SK-N-MC (cell line): ENCODE results near the gene RECK.

Experiments
- EZH2 ChIP-seq: fragments of 200-600 bp; sonication (generic); IDR thresholded peaks from one replicate; pipeline ENCODE4 v1.6.1; 2017; ENCODE audit warnings: antibody characterized with exemption
- POLR2AphosphoS5 ChIP-seq: IDR thresholded peaks from 2 replicates; pipeline ENCODE4 v1.6.1; 2012; ENCODE audit warnings: mild to moderate bottlenecking, low read depth, low read length, borderline replicate concordance

DNA sequence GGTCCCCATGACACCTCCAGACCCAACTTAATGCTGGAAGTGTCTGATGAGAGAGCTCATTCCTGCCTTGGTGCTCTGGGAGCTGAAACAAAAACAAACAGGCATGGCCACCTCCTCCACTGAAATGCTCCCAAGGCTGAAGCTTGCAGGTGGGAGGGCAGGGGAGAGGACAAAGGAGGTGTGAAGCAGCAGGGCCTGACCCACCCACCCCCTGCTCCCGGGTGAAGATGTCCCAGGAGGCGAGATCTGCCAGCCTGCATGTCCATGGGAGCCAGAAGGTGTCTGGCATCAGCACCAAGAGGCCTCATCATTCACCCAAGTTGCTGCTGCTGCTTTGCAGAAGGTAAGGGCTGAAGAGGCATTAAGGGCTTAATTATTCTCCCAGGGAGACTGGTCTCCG is 128.3 kb downstream of the RECK start:
- no peak for TF ChIP-seq EZH2
- TF ChIP-seq POLR2AphosphoS5 = no peak
